Measurements from ENCODE around the gene MSL2. TPM values are rescaled to one million over a fixed set of nuclear protein-coding genes. Genes with fewer than 3 reads are reported as not detected.

The MSL2 gene
- total RNA-seq, 2 experiments from 2014 or later: 143 to 146 TPM

- no peaks in the 10 kb centered on the region for H3K27me3 ChIP-seq (ENCODE audit: control insufficient read depth in 1 of 2, insufficient read depth in 2 of 2, low read length in 2 of 2)
- intact Hi-C loops (cut with DNase I, micrococcal nuclease): no loop called here
- Mint-ChIP-seq H3K9me3 (no peaks in the 10 kb centered on the region), H3K4me1 (ENCODE audit: low read depth) (peaks cover 19% of the 10 kb centered on the region), H3K4me3 (no peak overlapping the region), H3K27ac (no peak overlapping the region), H3K36me3 (ENCODE audit: low read depth) (no peaks in the 10 kb centered on the region), H3K27me3 (no peaks in the 10 kb centered on the region)
- no peak for TF ChIP-seq CTCF (IDR thresholded peaks at IDR 0.05)
- DNase-seq (no peak), ATAC-seq (ENCODE audit: poor library complexity) (no peak)
- no peaks in the 10 kb centered on the region for H3K4me1 ChIP-seq (ENCODE audit: insufficient read depth, low read length)
- ChIA-PET POLR2A (no interaction called here), CTCF (no interaction called here)
- H3K4me3 ChIP-seq (ENCODE audit: low read length): no peak overlapping the region
- H3K36me3 ChIP-seq (ENCODE audit: insufficient read depth, low read length): no peaks in the 10 kb centered on the region
- no peaks in the 10 kb centered on the region for H3K9me3 ChIP-seq (ENCODE audit: control insufficient read depth in 1 of 2, insufficient read depth in 1 of 2, low read length in 2 of 2)
- no peak overlapping the region for H3K27ac ChIP-seq (ENCODE audit: low read depth in 1 of 2, low read length in 2 of 2)
These were observed 90.0 kb downstream of the MSL2 start for GRCh38 chr3:136106101-136106500.

- Mint-ChIP-seq H3K36me3 (ENCODE audit: low read depth) (no peaks in the 10 kb centered on the region), H3K27ac (no peak overlapping the region), H3K27me3 (no peaks in the 10 kb centered on the region), H3K4me3 (no peak overlapping the region), H3K4me1 (ENCODE audit: low read depth) (peaks cover 18% of the 10 kb centered on the region), H3K9me3 (no peaks in the 10 kb centered on the region)
- DNase-seq: no peak
- ATAC-seq (ENCODE audit: poor library complexity): no peak
- Histone ChIP-seq H3K27ac (ENCODE audit: low read depth in 1 of 2, low read length in 2 of 2) (no peak overlapping the region), H3K4me3 (ENCODE audit: low read length) (no peak overlapping the region), H3K9me3 (ENCODE audit: control insufficient read depth in 1 of 2, insufficient read depth in 1 of 2, low read length in 2 of 2) (no peaks in the 10 kb centered on the region), H3K27me3 (ENCODE audit: control insufficient read depth in 1 of 2, insufficient read depth in 2 of 2, low read length in 2 of 2) (no peaks in the 10 kb centered on the region), H3K4me1 (ENCODE audit: insufficient read depth, low read length) (no peaks in the 10 kb centered on the region), H3K36me3 (ENCODE audit: insufficient read depth, low read length) (no peaks in the 10 kb centered on the region)
- CTCF ChIA-PET: no interaction called here
- POLR2A ChIA-PET: no interaction called here
- TF ChIP-seq CTCF (IDR thresholded peaks at IDR 0.05): no peak
- intact Hi-C loops (cut with DNase I, micrococcal nuclease): no loop called here
These were observed 91.1 kb downstream of the MSL2 start for GRCh38 chr3:136105044-136105443.

Other genes starting within 250 kb of the MSL2 start
- gene PPP2R3A, start 230.6 kb downstream of the MSL2 start, total RNA-seq: under 1 TPM; 0.14 to 0.31 TPM
- gene PCCB, start 54.0 kb upstream of the MSL2 start, total RNA-seq: 10 to 100 TPM in 1 of 2 experiments, 1 to 10 TPM in 1; 8.3 to 10.2 TPM